HG03342 (cell line): ENCODE results near the gene CHCHD3.
"Not testable (repeated sequence)": the region's sequence is repeated elsewhere in the genome, so short reads cannot be mapped to it uniquely, and the experiment has no call there.

ENCODE experiments used
- ATAC-seq: cut with Tn5 transposase; IDR thresholded peaks from one replicate; pipeline ENCODE4 v1.9.1; 2021; ENCODE audit warnings: mild to moderate bottlenecking, moderate library complexity; ENCODE audit not compliant: unreplicated experiment

The CHCHD3 gene

DNA sequence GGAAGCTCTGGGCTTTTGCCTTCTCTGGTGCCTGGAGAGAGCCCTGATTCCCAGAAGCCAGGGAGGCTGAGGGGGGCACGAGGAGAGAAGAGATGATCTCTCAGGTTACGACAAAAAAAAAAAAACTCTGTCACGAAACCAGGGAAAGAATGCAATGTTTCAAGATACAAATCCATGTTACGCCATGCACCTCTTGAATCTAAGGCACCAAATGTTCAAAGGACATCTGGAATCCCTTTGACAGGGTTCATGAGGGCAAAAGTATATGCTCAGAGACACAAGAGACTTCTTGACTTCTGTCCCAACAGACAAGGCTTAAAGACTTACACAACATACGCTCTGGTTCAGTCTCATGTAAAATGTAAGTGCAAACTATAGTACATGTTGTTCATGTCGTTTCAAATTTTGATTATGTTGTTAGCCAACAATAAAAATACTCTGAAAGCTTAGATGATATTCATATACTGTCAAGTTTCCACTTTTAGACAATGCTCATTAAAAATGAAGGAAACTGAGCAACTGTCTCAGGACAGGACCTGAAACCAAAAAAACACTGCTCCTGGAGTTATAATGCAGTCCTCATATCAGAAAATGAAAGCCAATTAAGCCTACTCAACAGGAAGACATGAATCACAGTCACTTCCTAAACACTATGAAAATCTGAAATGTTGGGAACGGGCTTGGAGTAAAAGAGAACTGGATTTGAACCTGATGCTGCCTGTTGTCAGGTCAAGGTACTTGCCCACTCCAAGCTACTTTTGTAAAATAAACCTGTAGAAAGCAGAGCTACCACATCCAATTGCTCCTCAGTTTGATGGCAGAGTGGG lies 72.3 kb downstream of the CHCHD3 start:
- no peak for ATAC-seq

DNA sequence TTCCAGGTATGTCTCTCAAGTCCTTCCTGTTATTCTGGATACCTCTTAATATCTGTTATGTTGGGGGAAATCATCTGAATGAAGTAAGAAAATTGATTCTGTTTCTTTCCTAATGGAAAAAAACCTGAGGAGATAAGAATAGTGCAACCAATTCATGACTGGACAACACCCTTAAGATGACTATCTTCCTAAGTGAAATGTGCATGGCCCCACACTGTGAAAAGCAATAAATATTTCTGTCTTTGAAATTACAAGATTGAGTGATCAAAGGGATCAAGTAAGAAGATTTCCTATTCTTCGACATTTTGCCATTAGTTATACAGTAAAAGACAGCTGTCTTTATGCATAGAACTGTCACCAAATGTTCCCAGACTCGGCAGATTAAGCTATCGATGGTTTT lies 73.9 kb downstream of the CHCHD3 start:
- no peak for ATAC-seq

DNA sequence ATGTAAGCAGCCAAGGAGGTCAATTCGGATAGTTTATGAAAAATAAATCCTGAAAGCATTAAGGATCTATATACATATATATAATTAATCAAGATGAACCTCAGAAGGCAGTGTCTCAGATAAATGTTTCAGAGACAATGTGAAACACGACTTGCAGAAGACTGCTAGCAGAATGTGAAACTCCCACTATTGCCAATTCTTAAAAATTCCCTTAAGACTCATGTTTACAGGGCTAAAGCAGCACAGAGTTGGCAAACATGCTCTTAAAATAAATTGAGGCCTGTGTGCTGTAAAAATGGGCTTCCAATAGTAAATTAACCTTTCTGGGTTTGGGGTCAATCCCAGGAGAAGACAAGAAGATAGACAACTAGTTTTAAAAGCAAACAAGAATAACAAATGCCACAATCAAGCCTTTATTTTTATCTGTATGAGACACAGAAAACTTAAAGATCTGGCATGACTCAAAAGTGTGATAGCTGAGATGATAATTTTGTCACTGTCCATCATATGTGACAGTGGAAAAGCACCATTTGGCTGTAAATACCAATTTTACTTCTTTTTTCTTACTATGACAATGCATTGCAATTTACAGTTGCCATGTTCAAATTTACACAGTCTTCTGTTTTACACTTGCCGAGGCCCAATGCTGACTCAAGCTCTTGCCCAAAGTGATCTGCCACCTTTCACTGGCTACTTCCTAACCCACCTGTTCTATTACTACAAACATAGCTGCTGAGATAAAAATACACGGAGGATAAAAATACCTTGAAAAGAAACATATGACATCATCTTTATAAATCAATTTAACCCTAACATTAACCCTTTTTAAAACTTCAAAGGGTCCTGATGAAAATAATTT lies 78.6 kb downstream of the CHCHD3 start:
- no peak for ATAC-seq

DNA sequence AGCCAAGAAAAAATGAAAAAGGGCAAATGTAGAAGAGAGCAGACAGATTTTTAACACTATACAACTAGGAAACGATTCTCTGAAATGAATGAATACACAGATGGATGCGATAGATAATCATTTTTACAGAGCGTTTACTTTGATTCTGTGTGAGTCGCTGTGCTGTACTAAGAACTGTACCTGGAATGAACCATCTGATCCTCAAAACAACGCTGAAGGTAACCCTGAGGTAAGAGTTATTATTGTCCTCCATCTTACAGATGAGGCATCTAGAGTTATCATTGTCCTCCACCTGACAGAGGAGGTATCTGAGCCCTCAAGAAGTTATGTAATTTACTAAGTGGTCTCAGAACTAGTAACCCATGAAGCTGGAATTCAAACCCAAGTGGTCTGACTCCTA lies 80.2 kb downstream of the CHCHD3 start:
- ATAC-seq, result no peak

DNA sequence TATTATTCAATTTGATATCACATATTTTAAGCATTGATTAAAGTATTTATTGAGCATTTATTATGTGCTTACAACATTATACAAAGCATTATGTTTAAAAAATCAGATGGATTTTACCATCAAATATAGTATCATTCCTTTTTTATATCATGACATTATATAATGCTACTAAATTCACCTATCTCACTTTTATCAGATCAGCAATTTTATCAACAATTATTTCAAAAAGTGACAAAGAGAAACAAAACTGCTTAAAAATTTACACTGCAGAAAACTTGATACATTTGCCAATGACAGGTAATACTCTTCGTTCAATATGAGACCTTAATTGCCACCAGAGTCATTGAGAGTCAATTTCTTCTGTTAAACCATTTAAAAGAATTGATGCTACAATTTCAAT lies 82.0 kb downstream of the CHCHD3 start:
- no peak for ATAC-seq

DNA sequence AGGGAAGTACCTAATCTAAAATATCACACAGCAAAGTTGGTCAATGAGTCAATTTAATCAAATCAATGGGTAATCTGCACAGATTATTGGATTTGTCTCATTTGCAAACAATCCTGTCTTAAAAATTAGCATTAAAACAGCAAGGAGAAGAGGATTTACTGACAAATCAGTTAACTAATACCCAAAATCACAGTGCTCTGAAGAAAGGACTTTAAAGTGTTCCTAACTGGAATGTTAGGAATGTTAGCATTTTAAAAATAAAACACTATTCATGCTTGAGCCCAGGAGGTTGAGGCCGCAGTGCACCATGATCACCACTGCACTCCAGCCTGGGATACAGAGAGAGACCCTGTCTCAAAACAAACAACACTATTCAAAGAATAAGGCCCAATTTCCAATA lies 83.1 kb downstream of the CHCHD3 start:
- ATAC-seq, result no peak

DNA sequence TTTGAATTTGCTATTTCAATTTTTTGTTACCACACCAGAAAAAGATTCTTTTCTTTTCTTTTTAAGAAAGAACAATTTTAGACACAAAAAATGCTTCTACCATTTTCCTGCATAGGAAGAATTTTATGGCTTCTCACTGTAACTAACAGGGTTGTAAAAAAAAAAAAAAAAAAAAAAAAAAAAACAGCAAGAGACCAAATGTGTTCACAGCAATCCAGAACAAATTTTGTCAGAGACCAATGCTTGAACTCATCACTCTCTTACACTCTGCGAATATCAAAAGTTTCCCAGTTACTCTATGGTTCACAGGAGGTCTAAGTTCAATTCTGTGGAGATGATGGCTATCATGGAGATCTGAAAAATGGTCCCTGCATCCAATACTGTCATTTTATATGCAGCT lies 84.4 kb downstream of the CHCHD3 start:
- ATAC-seq, result no peak

DNA sequence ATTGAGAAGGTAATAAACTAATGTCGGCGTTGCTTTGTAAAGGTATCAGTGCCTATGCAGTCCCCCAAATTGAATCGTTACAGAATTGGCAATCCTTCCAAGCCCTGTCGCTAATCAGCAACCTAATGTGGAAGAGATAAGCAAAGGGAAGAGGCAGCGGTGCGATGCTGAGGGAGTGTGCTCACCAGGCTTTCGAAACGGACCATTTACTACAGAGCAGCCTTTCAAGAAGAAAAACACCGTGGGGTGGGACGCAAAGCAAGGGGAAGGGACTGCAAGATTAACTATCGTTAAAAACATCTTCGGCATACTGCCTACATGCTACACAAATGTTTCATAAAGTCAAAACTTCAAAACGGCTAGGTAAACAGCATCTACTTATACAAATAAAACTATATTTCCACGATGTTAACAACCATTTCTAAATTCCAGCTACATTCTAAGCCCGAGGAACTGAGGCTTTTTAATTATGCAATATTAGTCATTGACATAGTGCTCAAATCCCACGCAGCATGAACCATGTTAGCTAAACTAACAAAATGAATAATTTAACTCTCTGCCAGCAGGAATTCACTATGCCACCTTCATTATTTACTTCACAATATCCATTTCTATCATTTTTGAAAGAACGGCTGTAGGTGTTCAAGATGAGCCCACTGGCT lies 85.2 kb downstream of the CHCHD3 start:
- ATAC-seq, result no peak

DNA sequence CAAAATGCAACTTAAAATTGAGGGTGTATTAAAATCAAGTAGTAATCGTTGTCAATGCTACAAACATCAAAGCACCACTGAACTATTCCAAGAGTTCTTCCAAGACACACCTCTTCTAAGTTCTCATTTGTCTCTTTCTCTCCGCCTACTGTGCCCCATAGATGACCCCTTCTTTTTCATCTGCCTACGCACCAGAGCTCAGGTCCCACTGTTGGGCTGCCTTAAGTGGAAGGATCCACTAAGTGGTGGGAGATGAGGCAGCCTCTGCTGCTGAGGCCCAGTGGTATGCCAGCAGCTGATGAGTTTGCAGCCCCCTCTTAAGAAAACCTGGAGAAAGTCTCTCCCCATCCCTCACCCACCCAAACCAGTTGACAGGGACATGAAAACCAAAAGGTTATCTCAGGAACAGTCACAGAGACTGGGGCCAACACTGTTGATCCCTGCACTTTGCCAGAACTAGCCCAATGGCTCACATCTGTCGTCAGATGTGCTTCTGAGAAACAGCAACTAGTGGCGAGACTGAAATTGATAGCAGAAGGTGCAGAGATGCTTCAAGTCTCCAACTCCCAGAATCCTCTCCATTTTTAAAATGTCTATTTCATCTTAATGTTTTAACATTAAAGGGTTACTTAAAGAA lies 88.4 kb downstream of the CHCHD3 start:
- ATAC-seq, result no peak

DNA sequence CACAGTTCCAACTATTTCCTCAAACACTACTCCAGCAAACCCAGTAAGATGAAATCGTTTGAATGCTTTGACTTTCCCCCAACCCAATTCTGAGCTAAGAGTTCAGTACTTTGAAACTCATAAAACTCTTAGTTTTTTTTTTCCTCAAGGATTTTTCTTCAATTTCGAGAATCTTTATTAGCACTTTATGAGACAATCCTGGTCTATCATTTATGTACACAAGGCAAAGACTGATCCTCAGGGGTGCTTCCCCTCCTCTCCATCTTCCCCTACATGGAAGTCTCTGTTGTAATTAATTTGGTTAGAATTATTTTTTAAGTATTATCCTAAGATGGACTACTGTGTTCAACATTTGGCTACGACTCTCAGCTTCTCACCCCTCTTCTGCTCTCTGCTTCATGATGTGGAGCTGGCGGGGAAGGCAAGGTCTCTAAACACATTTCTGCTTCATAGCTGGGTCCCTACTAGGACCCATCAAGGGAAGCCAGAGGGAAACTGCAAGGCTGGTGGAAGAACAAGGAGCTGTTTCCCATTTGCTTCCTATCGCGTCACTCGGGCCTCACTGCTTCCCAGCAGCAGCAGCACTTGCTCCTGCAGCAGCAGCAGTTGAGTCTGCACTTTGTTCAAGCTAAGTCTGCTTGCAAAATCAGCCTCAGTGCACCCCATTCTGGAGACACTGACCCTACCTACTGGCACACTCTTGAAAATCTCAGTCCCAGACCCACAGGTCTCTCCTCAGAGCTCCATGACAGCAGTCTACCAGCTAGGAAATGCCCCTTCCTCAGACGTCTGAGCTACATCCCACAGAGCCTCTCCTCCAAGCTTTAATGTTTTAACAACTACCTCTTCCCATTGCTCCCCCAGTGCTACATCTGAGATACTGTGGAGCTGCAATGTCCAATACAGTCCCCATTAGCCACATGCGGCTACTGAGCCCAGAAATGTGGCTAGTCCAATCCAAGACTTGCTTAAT lies 90.0 kb downstream of the CHCHD3 start:
- ATAC-seq, result no peak

DNA sequence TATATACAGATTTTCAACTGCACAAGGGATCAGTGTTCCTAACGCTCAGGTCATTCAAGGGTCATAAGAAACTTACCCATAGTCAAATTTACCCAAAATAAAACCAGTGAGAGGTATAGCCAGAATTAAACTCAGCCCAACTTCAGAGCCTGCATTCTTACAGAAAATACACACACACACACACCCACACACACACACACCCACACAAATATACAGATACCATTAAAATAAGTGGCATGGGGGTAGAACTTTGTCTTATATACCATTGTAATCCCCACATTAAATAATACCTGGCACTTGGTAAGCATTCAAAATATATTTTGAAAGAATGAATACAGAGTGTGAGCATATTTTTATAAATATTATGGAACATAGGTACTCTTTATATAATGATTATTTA lies 93.8 kb downstream of the CHCHD3 start:
- no peak for ATAC-seq

DNA sequence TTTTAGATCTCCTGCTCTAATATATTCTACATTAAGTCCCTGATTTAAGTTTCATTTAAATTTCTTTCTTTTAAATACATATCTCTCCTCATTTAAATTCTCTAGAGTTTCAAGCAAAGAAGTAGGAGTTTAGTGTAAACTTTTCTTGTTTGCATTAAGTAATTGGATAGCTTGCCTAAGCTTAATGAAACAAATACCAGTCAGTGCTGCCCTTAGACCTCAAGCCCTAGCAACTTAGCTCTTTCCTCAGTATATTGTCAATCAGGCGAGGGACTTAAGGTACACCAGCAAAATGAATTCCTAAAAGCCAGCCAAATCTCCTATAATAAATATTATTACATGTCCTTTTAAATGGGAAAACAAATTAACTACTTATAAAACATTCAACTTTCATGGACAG lies 101.5 kb downstream of the CHCHD3 start:
- no peak for ATAC-seq

DNA sequence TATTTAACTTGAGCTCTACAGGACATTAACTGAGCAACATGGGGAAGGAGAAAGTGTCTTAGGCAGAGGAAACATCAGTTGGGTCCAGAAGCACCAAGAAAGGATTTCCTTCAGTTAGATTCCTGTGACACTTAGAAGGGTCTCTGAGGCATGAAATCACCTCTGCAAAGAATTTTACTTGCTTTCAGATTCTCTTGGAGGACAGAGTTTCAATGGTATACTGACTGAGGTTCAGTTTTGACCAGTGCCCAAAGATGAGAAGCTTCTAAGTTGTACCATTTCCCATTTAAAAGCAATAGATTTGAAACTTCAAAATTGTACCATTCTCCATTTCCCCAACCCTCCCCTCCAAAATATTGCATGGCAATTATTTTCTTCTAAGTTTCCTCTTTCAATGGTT lies 102.4 kb downstream of the CHCHD3 start:
- no peak for ATAC-seq

DNA sequence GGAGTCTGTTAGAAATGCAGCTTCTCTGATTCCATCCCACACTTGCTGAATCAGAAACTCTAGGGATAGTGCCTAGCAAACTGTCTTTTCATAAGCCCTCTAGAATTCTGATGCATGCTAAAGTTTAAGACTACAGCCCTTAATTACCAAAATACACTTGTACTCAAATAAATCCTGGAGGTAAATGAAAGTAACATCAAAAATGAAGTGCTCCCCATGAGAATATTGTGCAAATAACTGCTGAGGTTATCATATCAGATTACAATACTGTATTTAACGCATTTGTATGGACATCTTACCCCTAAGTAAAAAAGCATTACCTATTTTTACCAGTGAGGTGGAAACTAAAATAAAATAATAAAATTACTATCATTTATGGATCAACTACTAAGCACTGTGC lies 104.7 kb downstream of the CHCHD3 start:
- ATAC-seq, result no peak

DNA sequence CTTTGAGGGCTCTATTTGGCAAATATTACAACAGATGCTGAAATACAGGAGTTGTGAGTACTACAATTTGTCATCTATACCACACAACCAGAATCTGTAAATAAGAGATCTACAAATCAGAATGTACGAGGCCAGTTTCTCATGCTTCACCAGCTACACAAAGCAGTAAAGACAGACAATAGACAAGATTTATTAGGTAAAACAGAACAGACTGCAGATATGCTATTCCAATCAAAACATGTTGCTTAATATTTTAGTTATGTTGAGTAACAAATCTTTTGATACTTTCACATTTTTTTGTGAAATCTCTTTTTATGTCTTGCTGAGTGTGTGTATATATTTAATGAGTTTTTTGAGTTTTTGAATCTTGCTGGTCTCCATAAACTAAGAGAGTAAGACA lies 109.1 kb downstream of the CHCHD3 start:
- ATAC-seq, result no peak

DNA sequence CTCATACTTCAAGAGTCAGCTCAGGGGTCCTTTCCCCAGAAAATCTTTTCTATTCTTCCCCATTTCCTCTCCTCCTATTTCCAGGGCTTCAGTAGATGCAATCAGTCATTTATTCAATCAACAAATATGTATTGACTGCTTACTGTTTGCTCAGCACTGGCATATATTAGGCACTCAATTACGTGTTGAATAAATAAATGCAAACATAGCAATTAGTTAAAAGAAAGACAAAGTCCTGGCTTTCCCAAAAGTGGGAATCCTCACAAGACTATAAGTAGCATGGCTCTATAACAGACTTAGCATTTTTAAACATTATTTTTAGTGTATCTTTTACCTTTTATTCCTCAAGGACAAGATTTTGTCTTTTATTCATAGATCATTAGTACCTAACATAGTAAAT lies 111.6 kb downstream of the CHCHD3 start:
- no peak for ATAC-seq

DNA sequence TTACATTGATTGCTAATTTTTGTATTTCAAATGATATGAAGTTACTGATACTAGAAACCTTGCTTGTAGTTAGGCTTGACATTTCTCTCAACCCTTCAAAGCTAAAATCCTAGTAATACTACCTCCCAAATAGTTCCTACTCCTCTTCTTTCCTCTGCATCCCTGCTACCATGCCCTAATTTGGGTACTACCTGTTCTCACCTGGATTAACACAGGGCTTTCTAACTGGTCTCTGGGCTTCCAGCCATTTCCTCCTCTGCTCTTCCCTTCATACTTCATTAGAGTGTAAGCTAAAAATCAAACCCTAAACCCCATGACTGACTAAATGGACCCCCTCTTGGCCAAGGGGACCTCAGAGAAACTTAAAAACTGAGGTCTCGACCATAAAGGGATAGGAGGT lies 112.4 kb downstream of the CHCHD3 start:
- ATAC-seq, result no peak

DNA sequence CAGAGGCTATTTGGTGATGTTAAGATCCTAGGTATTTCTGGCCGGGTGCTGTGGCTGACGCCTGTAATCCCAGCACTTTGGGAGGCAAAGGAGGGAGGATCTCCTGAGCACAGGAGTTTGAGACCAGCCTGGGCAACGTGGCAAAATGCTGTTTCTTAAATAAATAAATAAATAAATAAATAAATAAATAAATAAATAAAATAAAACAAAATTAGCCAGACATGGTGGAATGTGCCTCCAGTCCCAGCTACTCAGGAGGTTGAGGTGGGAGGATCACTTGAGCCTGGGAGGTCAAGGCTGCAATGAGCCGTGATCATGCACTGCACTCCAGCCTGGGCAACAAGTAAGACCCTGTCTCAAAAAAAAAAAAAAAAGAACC lies 114.4 kb downstream of the CHCHD3 start:
- not testable (repeated sequence) for ATAC-seq

DNA sequence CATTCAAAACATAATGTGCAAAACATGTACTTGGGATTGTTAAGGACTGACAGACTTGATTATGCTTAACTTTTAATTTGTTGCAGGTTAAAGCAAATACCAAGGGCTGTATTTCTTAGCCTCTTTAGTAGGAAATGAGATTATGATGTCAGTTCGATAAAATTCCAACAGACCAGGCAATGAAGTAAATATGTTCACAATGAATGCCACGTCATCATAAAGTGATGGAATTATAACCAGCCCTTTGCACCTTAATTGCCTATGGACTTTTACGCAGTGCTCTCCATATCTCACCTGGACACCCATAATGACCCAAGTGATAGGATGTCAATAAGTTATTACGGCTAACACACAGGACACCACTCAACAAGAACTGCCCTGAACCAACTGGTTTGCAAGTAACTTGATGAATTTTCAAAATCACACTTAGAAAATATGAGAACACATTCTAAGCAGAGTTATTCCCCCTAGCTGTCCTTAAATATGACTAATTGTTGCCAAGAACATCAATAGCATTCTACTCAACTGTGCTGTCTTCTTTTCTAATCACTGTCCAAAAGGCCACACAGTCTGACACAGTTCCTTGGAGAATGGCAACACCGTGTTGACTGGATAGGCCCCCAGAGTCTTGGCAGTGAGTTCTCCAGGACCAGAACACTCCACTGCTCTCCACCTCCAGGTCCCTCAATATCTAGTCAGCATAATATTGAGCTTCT lies 115.0 kb downstream of the CHCHD3 start:
- ATAC-seq, result no peak
